ENCODE measurements around the gene PFDN1. TPM values are rescaled to one million over a fixed set of nuclear protein-coding genes. Genes with fewer than 3 reads are reported as not detected.

Gene PFDN1
- total RNA-seq, 1 experiment from 2014 or later = 48.9 TPM

DNA sequence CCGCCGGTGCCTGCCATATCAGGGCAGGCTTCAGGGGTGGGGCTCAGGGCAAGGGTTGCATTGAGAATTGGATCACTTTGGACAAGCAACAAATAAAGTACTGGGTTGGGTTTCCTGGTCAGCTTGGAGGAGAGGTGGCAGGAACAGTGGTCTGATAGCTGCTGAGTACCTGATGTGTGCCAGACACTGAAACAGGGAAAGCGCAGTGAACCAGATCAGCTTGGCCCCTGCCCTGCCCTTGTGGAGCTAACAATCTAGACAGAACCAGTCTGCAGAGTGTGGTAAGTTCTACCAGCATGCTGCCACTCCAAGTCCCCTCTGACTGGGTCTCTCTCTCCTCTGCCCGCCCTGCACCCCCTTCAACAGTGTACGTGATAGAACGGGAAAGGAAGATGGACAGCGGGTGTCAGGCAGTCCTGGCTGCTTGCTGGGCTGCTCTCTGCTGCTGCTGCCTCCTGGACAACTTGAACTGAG, 74.5 kb downstream of the PFDN1 start:
- RAD21 ChIA-PET (ENCODE audit: low non-redundant PET in 1 of 2, low total read pairs in 2 of 2, uncharacterized antibody in 2 of 2, unreplicated experiment in 2 of 2) = no interaction called here
- ATAC-seq = no peak

More for the DNA sequence above, 74.5 kb downstream of the PFDN1 start:
- POLR2A ChIA-PET = no interaction called here
- CTCF ChIA-PET = interaction anchor here (0.8 kb wide), 1 partner anchor 12 kb away, joined by 4 read pairs; no protein-coding TSS in a partner anchor
- H3K9me3 ChIP-seq (ENCODE audit: control insufficient read depth in 1 of 2, insufficient read depth in 1 of 2, low read depth in 1 of 2, low read length in 2 of 2) = no peaks in the 10 kb centered on the region
- H3K9ac ChIP-seq (ENCODE audit: low read length) = no peak overlapping the region
- intact Hi-C loops (cut with micrococcal nuclease) = loop anchor here (10.0 kb wide), 1 partner anchor 154 kb away; no protein-coding TSS in a partner anchor
- DNase-seq (ENCODE audit: low read depth, low spot score) = no peak
- BruUV-seq (replicated peaks) = no TSS peak
- H4K20me1 ChIP-seq (ENCODE audit: insufficient read depth) = no peaks in the 10 kb centered on the region
- H3K79me2 ChIP-seq (ENCODE audit: insufficient read depth, low read length) = peaks cover 11% of the 10 kb centered on the region; the same call in 1 of the 2 replicates
- H3K4me1 ChIP-seq (ENCODE audit: control insufficient read depth in 1 of 2, insufficient read depth in 2 of 2, low read length in 2 of 2) = peaks cover 11 to 25% of the 10 kb centered on the region in 2 experiments
- H3K36me3 ChIP-seq (ENCODE audit: control insufficient read depth in 1 of 2, insufficient read depth in 2 of 2, low read length in 2 of 2) = no peaks in the 10 kb centered on the region
- TF ChIP-seq, protein P1, sequence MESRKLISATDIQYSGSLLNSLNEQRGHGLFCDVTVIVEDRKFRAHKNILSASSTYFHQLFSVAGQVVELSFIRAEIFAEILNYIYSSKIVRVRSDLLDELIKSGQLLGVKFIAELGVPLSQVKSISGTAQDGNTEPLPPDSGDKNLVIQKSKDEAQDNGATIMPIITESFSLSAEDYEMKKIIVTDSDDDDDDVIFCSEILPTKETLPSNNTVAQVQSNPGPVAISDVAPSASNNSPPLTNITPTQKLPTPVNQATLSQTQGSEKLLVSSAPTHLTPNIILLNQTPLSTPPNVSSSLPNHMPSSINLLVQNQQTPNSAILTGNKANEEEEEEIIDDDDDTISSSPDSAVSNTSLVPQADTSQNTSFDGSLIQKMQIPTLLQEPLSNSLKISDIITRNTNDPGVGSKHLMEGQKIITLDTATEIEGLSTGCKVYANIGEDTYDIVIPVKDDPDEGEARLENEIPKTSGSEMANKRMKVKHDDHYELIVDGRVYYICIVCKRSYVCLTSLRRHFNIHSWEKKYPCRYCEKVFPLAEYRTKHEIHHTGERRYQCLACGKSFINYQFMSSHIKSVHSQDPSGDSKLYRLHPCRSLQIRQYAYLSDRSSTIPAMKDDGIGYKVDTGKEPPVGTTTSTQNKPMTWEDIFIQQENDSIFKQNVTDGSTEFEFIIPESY (IDR thresholded peaks at IDR 0.05; ENCODE audit: extremely low read depth, insufficient replicate concordance, low read length) = no peak
- TF ChIP-seq SP1 (IDR thresholded peaks at IDR 0.05; ENCODE audit: low read depth) (no peak), SIN3A (IDR thresholded peaks at IDR 0.05; ENCODE audit: low read depth) (no peak)
- TF ChIP-seq, protein P2, sequence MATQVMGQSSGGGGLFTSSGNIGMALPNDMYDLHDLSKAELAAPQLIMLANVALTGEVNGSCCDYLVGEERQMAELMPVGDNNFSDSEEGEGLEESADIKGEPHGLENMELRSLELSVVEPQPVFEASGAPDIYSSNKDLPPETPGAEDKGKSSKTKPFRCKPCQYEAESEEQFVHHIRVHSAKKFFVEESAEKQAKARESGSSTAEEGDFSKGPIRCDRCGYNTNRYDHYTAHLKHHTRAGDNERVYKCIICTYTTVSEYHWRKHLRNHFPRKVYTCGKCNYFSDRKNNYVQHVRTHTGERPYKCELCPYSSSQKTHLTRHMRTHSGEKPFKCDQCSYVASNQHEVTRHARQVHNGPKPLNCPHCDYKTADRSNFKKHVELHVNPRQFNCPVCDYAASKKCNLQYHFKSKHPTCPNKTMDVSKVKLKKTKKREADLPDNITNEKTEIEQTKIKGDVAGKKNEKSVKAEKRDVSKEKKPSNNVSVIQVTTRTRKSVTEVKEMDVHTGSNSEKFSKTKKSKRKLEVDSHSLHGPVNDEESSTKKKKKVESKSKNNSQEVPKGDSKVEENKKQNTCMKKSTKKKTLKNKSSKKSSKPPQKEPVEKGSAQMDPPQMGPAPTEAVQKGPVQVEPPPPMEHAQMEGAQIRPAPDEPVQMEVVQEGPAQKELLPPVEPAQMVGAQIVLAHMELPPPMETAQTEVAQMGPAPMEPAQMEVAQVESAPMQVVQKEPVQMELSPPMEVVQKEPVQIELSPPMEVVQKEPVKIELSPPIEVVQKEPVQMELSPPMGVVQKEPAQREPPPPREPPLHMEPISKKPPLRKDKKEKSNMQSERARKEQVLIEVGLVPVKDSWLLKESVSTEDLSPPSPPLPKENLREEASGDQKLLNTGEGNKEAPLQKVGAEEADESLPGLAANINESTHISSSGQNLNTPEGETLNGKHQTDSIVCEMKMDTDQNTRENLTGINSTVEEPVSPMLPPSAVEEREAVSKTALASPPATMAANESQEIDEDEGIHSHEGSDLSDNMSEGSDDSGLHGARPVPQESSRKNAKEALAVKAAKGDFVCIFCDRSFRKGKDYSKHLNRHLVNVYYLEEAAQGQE (IDR thresholded peaks at IDR 0.05; ENCODE audit: low read depth) = no peak
- H3K4me3 ChIP-seq (replicated peaks in 1 of 2; ENCODE audit: low read depth in 1 of 2, low read length in 2 of 2) = no peak overlapping the region
- H3K4me2 ChIP-seq (ENCODE audit: low read length) = no peak overlapping the region
- no peaks in the 10 kb centered on the region for H3K27me3 ChIP-seq (ENCODE audit: insufficient read depth, low read length)
- no peak overlapping the region for H2AFZ ChIP-seq (ENCODE audit: low read depth, low read length, poor library complexity, severe bottlenecking)
- H3K27ac ChIP-seq (ENCODE audit: low read depth, low read length) = no peak overlapping the region
- H3K9me2 ChIP-seq (ENCODE audit: insufficient read depth) = no peaks in the 10 kb centered on the region
